ENCODE data around the gene ZNF205. TPM values are rescaled to one million over a fixed set of nuclear protein-coding genes. Genes with fewer than 3 reads are reported as not detected.

Gene ZNF205
- total RNA-seq, 2 donors from 2014 or later: 15.4 to 18.3 TPM

DNA sequence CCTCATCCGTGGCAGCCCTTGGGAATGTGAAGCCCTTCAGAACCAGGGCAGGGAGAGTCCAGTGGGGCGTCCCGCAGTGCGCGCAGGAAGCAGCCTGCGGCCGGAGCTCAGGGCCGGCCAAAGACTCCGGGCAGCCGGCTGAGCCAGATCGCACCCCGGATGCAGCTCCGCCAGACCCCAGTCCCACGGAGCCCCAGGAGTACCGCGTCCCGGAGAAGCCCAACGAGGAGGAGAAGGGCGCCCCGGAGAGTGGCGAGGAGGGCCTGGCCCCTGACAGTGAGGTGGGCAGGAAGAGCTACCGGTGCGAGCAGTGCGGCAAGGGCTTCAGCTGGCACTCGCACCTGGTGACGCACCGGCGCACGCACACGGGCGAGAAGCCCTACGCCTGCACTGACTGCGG lies 6.9 kb downstream of the ZNF205 start:
- DNase-seq: no peak
- Histone ChIP-seq H3K9ac (ENCODE audit: extremely low read depth, low read length, poor library complexity, severe bottlenecking) (no peak overlapping the region), H3K4me1 (ENCODE audit: control insufficient read depth, insufficient read depth, low read length) (no peaks in the 10 kb centered on the region), H3K27me3 (ENCODE audit: control insufficient read depth, insufficient read depth, low read length, poor library complexity, severe bottlenecking) (no peaks in the 10 kb centered on the region), H3K9me3 (ENCODE audit: control insufficient read depth, low read length) (no peaks in the 10 kb centered on the region), H3K4me3 (ENCODE audit: low read length) (no peak overlapping the region), H3K36me3 (ENCODE audit: control insufficient read depth, insufficient read depth, low read length) (peaks cover 20% of the 10 kb centered on the region), H3K27ac (ENCODE audit: low read depth, low read length) (no peak overlapping the region)
- Mint-ChIP-seq H3K27ac (no peak overlapping the region), H3K36me3 (ENCODE audit: low read depth) (peaks cover 38% of the 10 kb centered on the region), H3K4me1 (peaks cover 9% of the 10 kb centered on the region), H3K4me3 (no peak overlapping the region), H3K27me3 (ENCODE audit: insufficient read depth) (no peaks in the 10 kb centered on the region), H3K9me3 (no peaks in the 10 kb centered on the region)
- WGBS, 2 experiments (ENCODE audit: insufficient coverage in 1 of 2, insufficient read length in 1 of 2): 95 to 97% methylated on average over 26 to 33 of the region's 33 CpGs
- TF ChIP-seq, protein P1, sequence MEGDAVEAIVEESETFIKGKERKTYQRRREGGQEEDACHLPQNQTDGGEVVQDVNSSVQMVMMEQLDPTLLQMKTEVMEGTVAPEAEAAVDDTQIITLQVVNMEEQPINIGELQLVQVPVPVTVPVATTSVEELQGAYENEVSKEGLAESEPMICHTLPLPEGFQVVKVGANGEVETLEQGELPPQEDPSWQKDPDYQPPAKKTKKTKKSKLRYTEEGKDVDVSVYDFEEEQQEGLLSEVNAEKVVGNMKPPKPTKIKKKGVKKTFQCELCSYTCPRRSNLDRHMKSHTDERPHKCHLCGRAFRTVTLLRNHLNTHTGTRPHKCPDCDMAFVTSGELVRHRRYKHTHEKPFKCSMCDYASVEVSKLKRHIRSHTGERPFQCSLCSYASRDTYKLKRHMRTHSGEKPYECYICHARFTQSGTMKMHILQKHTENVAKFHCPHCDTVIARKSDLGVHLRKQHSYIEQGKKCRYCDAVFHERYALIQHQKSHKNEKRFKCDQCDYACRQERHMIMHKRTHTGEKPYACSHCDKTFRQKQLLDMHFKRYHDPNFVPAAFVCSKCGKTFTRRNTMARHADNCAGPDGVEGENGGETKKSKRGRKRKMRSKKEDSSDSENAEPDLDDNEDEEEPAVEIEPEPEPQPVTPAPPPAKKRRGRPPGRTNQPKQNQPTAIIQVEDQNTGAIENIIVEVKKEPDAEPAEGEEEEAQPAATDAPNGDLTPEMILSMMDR (conservative IDR thresholded peaks at IDR 0.05): no peak

DNA sequence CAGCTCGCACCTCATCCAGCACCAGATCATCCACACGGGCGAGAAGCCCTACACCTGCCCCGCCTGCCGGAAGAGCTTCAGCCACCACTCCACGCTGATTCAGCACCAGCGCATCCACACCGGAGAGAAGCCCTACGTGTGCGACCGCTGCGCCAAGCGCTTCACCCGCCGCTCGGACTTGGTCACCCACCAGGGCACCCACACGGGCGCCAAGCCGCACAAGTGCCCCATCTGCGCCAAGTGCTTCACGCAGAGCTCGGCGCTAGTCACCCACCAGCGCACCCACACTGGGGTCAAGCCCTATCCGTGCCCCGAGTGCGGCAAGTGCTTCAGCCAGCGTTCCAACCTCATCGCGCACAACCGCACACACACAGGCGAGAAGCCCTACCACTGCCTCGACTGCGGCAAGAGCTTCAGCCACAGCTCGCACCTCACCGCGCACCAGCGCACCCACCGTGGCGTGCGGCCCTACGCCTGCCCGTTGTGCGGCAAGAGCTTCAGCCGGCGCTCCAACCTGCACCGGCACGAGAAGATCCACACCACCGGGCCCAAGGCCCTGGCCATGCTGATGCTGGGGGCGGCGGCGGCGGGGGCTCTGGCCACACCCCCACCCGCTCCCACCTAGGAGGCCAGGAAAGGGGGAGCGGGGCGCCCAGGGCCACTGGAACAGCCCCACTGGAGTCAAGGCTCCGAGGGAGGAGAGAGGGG lies 7.5 kb downstream of the ZNF205 start:
- TF ChIP-seq, protein P1 (conservative IDR thresholded peaks at IDR 0.05): no peak
- Mint-ChIP-seq H3K4me1 (peaks cover 11% of the 10 kb centered on the region), H3K27me3 (ENCODE audit: insufficient read depth) (no peaks in the 10 kb centered on the region), H3K4me3 (no peak overlapping the region), H3K27ac (no peak overlapping the region), H3K36me3 (ENCODE audit: low read depth) (peaks cover 37% of the 10 kb centered on the region), H3K9me3 (no peaks in the 10 kb centered on the region)
- Histone ChIP-seq H3K27ac (ENCODE audit: low read depth, low read length) (no peak overlapping the region), H3K27me3 (ENCODE audit: control insufficient read depth, insufficient read depth, low read length, poor library complexity, severe bottlenecking) (no peaks in the 10 kb centered on the region), H3K4me1 (ENCODE audit: control insufficient read depth, insufficient read depth, low read length) (no peaks in the 10 kb centered on the region), H3K4me3 (ENCODE audit: low read length) (no peak overlapping the region), H3K9ac (ENCODE audit: extremely low read depth, low read length, poor library complexity, severe bottlenecking) (no peak overlapping the region), H3K9me3 (ENCODE audit: control insufficient read depth, low read length) (no peaks in the 10 kb centered on the region), H3K36me3 (ENCODE audit: control insufficient read depth, insufficient read depth, low read length) (peaks cover 18% of the 10 kb centered on the region)
- 95 to 98% methylated on average over 43 to 57 of the region's 57 CpGs for WGBS, 2 experiments (ENCODE audit: insufficient coverage in 1 of 2, insufficient read length in 1 of 2)
- DNase-seq: no peak

DNA sequence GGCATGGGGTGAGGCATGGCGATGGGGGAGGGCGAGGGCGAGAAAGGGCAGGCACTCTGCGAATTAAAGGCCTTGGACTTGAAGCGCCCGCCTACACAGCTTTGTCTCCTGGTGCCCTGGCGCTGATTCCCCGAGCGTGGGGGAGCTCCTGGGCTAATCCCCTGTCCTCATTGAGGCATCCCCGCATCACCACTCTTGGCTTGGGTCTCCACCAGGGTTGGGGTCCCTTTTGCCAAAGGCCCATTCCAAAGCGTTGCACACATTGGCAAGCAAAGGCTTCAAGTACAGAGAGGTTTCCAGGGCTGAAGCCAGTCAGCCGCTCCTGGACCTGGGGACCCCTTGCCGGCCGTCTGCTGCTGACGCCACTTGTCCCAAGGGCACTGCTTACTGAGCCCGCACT lies 8.0 kb downstream of the ZNF205 start:
- Histone ChIP-seq H3K4me1 (ENCODE audit: control insufficient read depth, insufficient read depth, low read length) (no peaks in the 10 kb centered on the region), H3K27ac (ENCODE audit: low read depth, low read length) (no peak overlapping the region), H3K27me3 (ENCODE audit: control insufficient read depth, insufficient read depth, low read length, poor library complexity, severe bottlenecking) (no peaks in the 10 kb centered on the region), H3K9me3 (ENCODE audit: control insufficient read depth, low read length) (no peaks in the 10 kb centered on the region), H3K4me3 (ENCODE audit: low read length) (no peak overlapping the region), H3K36me3 (ENCODE audit: control insufficient read depth, insufficient read depth, low read length) (peaks cover 13% of the 10 kb centered on the region), H3K9ac (ENCODE audit: extremely low read depth, low read length, poor library complexity, severe bottlenecking) (no peak overlapping the region)
- WGBS, 2 experiments (ENCODE audit: insufficient coverage in 1 of 2, insufficient read length in 1 of 2): 95 to 97% methylated on average over 16 of the region's 16 CpGs
- no peaks in the 10 kb centered on the region for H3K27me3 Mint-ChIP-seq (ENCODE audit: insufficient read depth)
- H3K36me3 Mint-ChIP-seq (ENCODE audit: low read depth): peaks cover 31% of the 10 kb centered on the region
- TF ChIP-seq, protein P1 (conservative IDR thresholded peaks at IDR 0.05): no peak
- no peaks in the 10 kb centered on the region for H3K9me3 Mint-ChIP-seq
- no peak overlapping the region for H3K27ac Mint-ChIP-seq
- DNase-seq: no peak
- no peak overlapping the region for H3K4me3 Mint-ChIP-seq
- H3K4me1 Mint-ChIP-seq: peaks cover 11% of the 10 kb centered on the region

Measured in endodermal cell (in vitro differentiated cells).